NCI-H1105 treated with DMSO at 0.1 percent for 48 hours (cell line): ENCODE data around the gene HNRNPUL1.
"Not testable (repeated sequence)": the region's sequence is repeated elsewhere in the genome, so short reads cannot be mapped to it uniquely, and the experiment has no call there.

Source experiments
- DNase-seq: peaks from one replicate; lab custom pipeline; 2025; lab: John Stamatoyannopoulos, UW

HNRNPUL1 gene

GRCh38 chr19:41325947-41326706 lies 62.0 kb downstream of the HNRNPUL1 start:
- no peak for DNase-seq

GRCh38 chr19:41327076-41327575 lies 63.0 kb downstream of the HNRNPUL1 start:
- no peak for DNase-seq

GRCh38 chr19:41327576-41328156 lies 63.5 kb downstream of the HNRNPUL1 start:
- peak; percentile 34 for DNase-seq

GRCh38 chr19:41328157-41328841 lies 64.1 kb downstream of the HNRNPUL1 start:
- DNase-seq, result no peak

- DNase-seq, result no peak
Measured at GRCh38 chr19:41328842-41329225, 64.7 kb downstream of the HNRNPUL1 start.

- DNase-seq, result no peak
Measured at GRCh38 chr19:41330481-41330880, 66.3 kb downstream of the HNRNPUL1 start.

- DNase-seq, result no peak
Measured at GRCh38 chr19:41330946-41331678, 66.9 kb downstream of the HNRNPUL1 start.

- no peak for DNase-seq
Measured at GRCh38 chr19:41332000-41332399, 67.8 kb downstream of the HNRNPUL1 start.

- no peak for DNase-seq
Measured at GRCh38 chr19:41332468-41332867, 68.3 kb downstream of the HNRNPUL1 start.

GRCh38 chr19:41334793-41335192 lies 70.6 kb downstream of the HNRNPUL1 start:
- no peak for DNase-seq

- no peak for DNase-seq
Measured at GRCh38 chr19:41335467-41335866, 71.3 kb downstream of the HNRNPUL1 start.

GRCh38 chr19:41339936-41340335 lies 75.8 kb downstream of the HNRNPUL1 start:
- DNase-seq, result no peak

GRCh38 chr19:41341669-41342490 lies 77.7 kb downstream of the HNRNPUL1 start:
- DNase-seq, result no peak

GRCh38 chr19:41344162-41344561 lies 80.0 kb downstream of the HNRNPUL1 start:
- no peak for DNase-seq

GRCh38 chr19:41346916-41347315 lies 82.7 kb downstream of the HNRNPUL1 start:
- not testable (repeated sequence) for DNase-seq

- DNase-seq, result no peak
Measured at GRCh38 chr19:41350735-41351338, 86.7 kb downstream of the HNRNPUL1 start.

GRCh38 chr19:41351339-41352245 lies 87.4 kb downstream of the HNRNPUL1 start:
- DNase-seq, result peak; percentile 6

GRCh38 chr19:41352279-41352608 lies 88.1 kb downstream of the HNRNPUL1 start:
- no peak for DNase-seq

GRCh38 chr19:41352609-41353465 lies 88.7 kb downstream of the HNRNPUL1 start:
- DNase-seq, result peak; percentile 19
